H9 (cell line): ENCODE results near the gene TNRC6C. TPM values are rescaled to one million over a fixed set of nuclear protein-coding genes. Genes with fewer than 3 reads are reported as not detected.

ENCODE experiments used
- DNase-seq: peaks from one replicate; pipeline ENCODE4 v3.0.0-alpha.2; 2017
- H2AFZ ChIP-seq: one replicate; pipeline ENCODE4 v1.6.1; 2013; ENCODE audit warnings: mild to moderate bottlenecking, low read length, control low read depth, moderate library complexity
- H2AK5ac ChIP-seq: 2 replicates; pipeline ENCODE4 v1.6.1; 2013; ENCODE audit warnings: low read length, control low read depth, mixed read lengths; ENCODE audit not compliant: insufficient read length
- H2BK120ac ChIP-seq: one replicate; pipeline ENCODE4 v1.6.1; 2013; ENCODE audit warnings: low read depth, mild to moderate bottlenecking, low read length, control low read depth, inconsistent platforms; ENCODE audit not compliant: poor library complexity, severe bottlenecking
- H2BK12ac ChIP-seq: 2 replicates; pipeline ENCODE4 v1.6.1; 2013; ENCODE audit warnings: low read length, control low read depth, mixed read lengths, low read depth; ENCODE audit not compliant: insufficient read length
- H2BK15ac ChIP-seq: 2 replicates; pipeline ENCODE4 v1.6.1; 2013; ENCODE audit warnings: low read depth, low read length, control low read depth
- H2BK20ac ChIP-seq: one replicate; pipeline ENCODE4 v1.6.1; 2013; ENCODE audit warnings: low read depth, mild to moderate bottlenecking, low read length, control low read depth, inconsistent platforms; ENCODE audit not compliant: poor library complexity, severe bottlenecking
- H2BK5ac ChIP-seq: 2 replicates; pipeline ENCODE4 v1.6.1; 2013; ENCODE audit warnings: low read length, control low read depth, mixed read lengths; ENCODE audit not compliant: insufficient read length
- H3K14ac ChIP-seq: 2 replicates; pipeline ENCODE4 v1.6.1; 2013; ENCODE audit warnings: low read length, control low read depth; ENCODE audit not compliant: insufficient read depth
- H3K18ac ChIP-seq: 2 replicates; pipeline ENCODE4 v1.6.1; 2013; ENCODE audit warnings: low read depth, mild to moderate bottlenecking, mixed read lengths, low read length, control low read depth; ENCODE audit not compliant: insufficient read length
- H3K23ac ChIP-seq: 2 replicates; pipeline ENCODE4 v1.6.1; 2013; ENCODE audit warnings: low read length, control low read depth, mixed read lengths, low read depth; ENCODE audit not compliant: insufficient read length
- H3K23me2 ChIP-seq: 2 replicates; pipeline ENCODE4 v1.6.1; 2013; ENCODE audit warnings: low read depth, mild to moderate bottlenecking, mixed read lengths, low read length, control low read depth; ENCODE audit not compliant: insufficient read length, poor library complexity, severe bottlenecking
- H3K27ac ChIP-seq: 2 replicates; pipeline ENCODE4 v1.5.1; 2013; ENCODE audit warnings: low read length, control low read depth, mixed read lengths, low read depth; ENCODE audit not compliant: insufficient read length
- H3K27me3 ChIP-seq: 2 replicates; pipeline ENCODE4 v1.6.1; 2013; ENCODE audit warnings: low read length, control low read depth, inconsistent platforms; ENCODE audit not compliant: insufficient read depth
- H3K4ac ChIP-seq: 2 replicates; pipeline ENCODE4 v1.6.1; 2013; ENCODE audit warnings: low read depth, mild to moderate bottlenecking, control low read depth, inconsistent platforms, low read length, moderate library complexity
- H3K4me1 ChIP-seq: 2 replicates; pipeline ENCODE4 v1.6.1; 2013; ENCODE audit warnings: low read length, control low read depth, inconsistent platforms; ENCODE audit not compliant: insufficient read depth
- H3K4me2 ChIP-seq: 2 replicates; pipeline ENCODE4 v1.6.1; 2013; ENCODE audit warnings: low read length, control low read depth, mixed read lengths; ENCODE audit not compliant: insufficient read length, insufficient read depth
- H3K56ac ChIP-seq: 2 replicates; pipeline ENCODE4 v1.6.1; 2013; ENCODE audit warnings: low read depth, mild to moderate bottlenecking, mixed read lengths, low read length, control low read depth; ENCODE audit not compliant: insufficient read length
- H3K79me1 ChIP-seq: 2 replicates; pipeline ENCODE4 v1.6.1; 2013; ENCODE audit warnings: low read depth, mild to moderate bottlenecking, moderate library complexity, low read length, control low read depth, inconsistent platforms; ENCODE audit not compliant: insufficient read depth, poor library complexity, severe bottlenecking
- H3K79me2 ChIP-seq: 2 replicates; pipeline ENCODE4 v1.6.1; 2013; ENCODE audit warnings: low read length, control low read depth, inconsistent platforms; ENCODE audit not compliant: insufficient read depth
- H3K9ac ChIP-seq: 2 replicates; pipeline ENCODE4 v1.6.1; 2013; ENCODE audit warnings: low read length, control low read depth, mixed read lengths; ENCODE audit not compliant: insufficient read length; ENCODE audit errors: extremely low read depth
- H3K9me3 ChIP-seq: one replicate; pipeline ENCODE4 v1.6.1; 2013; ENCODE audit warnings: low read depth, low read length, inconsistent platforms; ENCODE audit not compliant: control insufficient read depth
- H3T11ph ChIP-seq: one replicate; pipeline ENCODE4 v1.6.1; 2013; ENCODE audit warnings: mild to moderate bottlenecking, low read length, control low read depth, inconsistent platforms
- H4K20me1 ChIP-seq: one replicate; pipeline ENCODE4 v1.6.1; 2013; ENCODE audit not compliant: control insufficient read depth, insufficient read length, insufficient read depth
- H4K5ac ChIP-seq: 2 replicates; pipeline ENCODE4 v1.6.1; 2013; ENCODE audit warnings: low read depth, mild to moderate bottlenecking, mixed read lengths, low read length, control low read depth; ENCODE audit not compliant: insufficient read length
- H4K8ac ChIP-seq: replicated peaks from 2 replicates; pipeline ENCODE4 v1.6.1; 2013; ENCODE audit warnings: low read length, control low read depth, mixed read lengths, low read depth; ENCODE audit not compliant: insufficient read length
- H4K91ac ChIP-seq: 2 replicates; pipeline ENCODE4 v1.6.1; 2013; ENCODE audit warnings: low read depth, mild to moderate bottlenecking, moderate library complexity, mixed read lengths, low read length, control low read depth; ENCODE audit not compliant: insufficient read length
- H3K27ac Mint-ChIP-seq, 3 experiments: 2 replicates in 2 of 3; 3 replicates in 1 of 3; pipeline ENCODE4 v1.8.0; 2020 to 2021; ENCODE audit warnings: mixed read lengths in 3 of 3, mild to moderate bottlenecking in 1 of 3, moderate library complexity in 1 of 3
- H3K27me3 Mint-ChIP-seq: 2 replicates; pipeline ENCODE4 v1.8.0; 2021; ENCODE audit warnings: low read depth, mild to moderate bottlenecking, moderate library complexity, mixed read lengths
- H3K36me3 Mint-ChIP-seq, 3 experiments: 2 replicates in 2 of 3; 3 replicates in 1 of 3; pipeline ENCODE4 v1.8.0; 2020 to 2021; ENCODE audit warnings: low read depth in 3 of 3, mixed read lengths in 3 of 3; ENCODE audit not compliant: insufficient read depth in 1 of 3
- H3K4me1 Mint-ChIP-seq, 2 experiments: 2 replicates each; pipeline ENCODE4 v1.8.0; 2020; ENCODE audit warnings: mixed read lengths in 2 of 2
- H3K4me3 Mint-ChIP-seq, 2 experiments: 2 replicates in 1 of 2; 3 replicates in 1 of 2; pipeline ENCODE4 v1.8.0; 2020 to 2021; ENCODE audit warnings: mild to moderate bottlenecking in 2 of 2, mixed read lengths in 2 of 2, moderate library complexity in 1 of 2
- H3K9me3 Mint-ChIP-seq, 2 experiments: 2 replicates in 1 of 2; 3 replicates in 1 of 2; pipeline ENCODE4 v1.8.0; 2020; ENCODE audit warnings: mild to moderate bottlenecking in 2 of 2, mixed read lengths in 2 of 2, moderate library complexity in 1 of 2
- WGBS: extraction: QIAGEN DNeasy Blood & Tissue Kit; methylation state at CpG from one replicate; pipeline ENCODE4 v1.1.7; 2013; ENCODE audit warnings: missing lambda C conversion rate, low lambda C conversion rate, mixed read lengths; ENCODE audit not compliant: insufficient read length; ENCODE audit errors: extremely low coverage; 5-methylcytosine and 5-hydroxymethylcytosine counted together
- total RNA-seq: library from RNA; stranded (reverse); gene quantifications from 2 replicates; pipeline ENCODE4 v1.2.1, GENCODE V29; 2021
- TF ChIP-seq, protein P1 (sequence below): fragments of 200-600 bp; sonication (generic); conservative IDR thresholded peaks from 3 replicates; pipeline ENCODE4 v1.8.0; 2021; ENCODE audit warnings: antibody characterized with exemption, mild to moderate bottlenecking

Gene TNRC6C
- total RNA-seq, 1 experiment from 2014 or later: 24.7 TPM

DNA sequence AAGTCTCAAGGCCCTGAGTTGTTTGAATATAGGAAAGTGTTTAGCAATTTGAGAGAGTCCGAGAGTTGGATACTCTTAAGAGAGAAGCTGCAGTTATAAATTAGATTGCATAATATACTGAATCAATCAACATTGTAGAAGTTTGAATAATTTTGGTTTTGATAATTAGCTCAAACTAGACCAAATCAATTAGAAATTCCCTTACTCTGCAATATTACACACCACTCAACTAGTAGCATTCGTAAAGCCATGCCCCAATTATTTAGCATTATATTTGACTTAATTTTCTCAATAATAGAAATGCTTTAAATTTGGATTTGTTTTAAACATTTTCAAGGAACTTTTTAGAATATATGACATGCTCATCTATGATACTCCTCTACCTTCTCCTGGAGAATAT, 49.1 kb downstream of the TNRC6C start:
- Histone ChIP-seq H4K20me1 (no peaks in the 10 kb centered on the region), H3K9me3 (no peaks in the 10 kb centered on the region), H3K4me2 (no peak overlapping the region), H2BK15ac (no peak overlapping the region), H2AFZ (no peak overlapping the region), H3K79me2 (no peaks in the 10 kb centered on the region), H3K23ac (no peak overlapping the region), H3K27me3 (no peaks in the 10 kb centered on the region), H2BK20ac (no peak overlapping the region), H3K4ac (no peak overlapping the region), H3K4me1 (no peaks in the 10 kb centered on the region), H2AK5ac (no peak overlapping the region), H3K56ac (no peak overlapping the region), H3K27ac (no peak overlapping the region), H2BK5ac (no peak overlapping the region), H2BK120ac (no peak overlapping the region), H4K5ac (no peak overlapping the region), H3K14ac (no peak overlapping the region), H3K79me1 (no peaks in the 10 kb centered on the region), H2BK12ac (no peak overlapping the region), H3K23me2 (no peaks in the 10 kb centered on the region), H4K91ac (no peak overlapping the region), H3K18ac (no peak overlapping the region), H3T11ph (no peak overlapping the region), H4K8ac (no peak overlapping the region), H3K9ac (no peak overlapping the region)
- DNase-seq: no peak
- Mint-ChIP-seq H3K4me1 (peaks cover 17 to 20% of the 10 kb centered on the region in 2 experiments), H3K27ac (no peak overlapping the region), H3K27me3 (no peaks in the 10 kb centered on the region), H3K9me3 (no peaks in the 10 kb centered on the region), H3K4me3 (no peak overlapping the region), H3K36me3 (peaks cover 2 to 14% (median 10%) of the 10 kb centered on the region in 3 experiments; a peak in 6 of 7 replicates)
- WGBS: no CpG with 5 or more reads among the region's 2 CpGs
- TF ChIP-seq, protein P1, sequence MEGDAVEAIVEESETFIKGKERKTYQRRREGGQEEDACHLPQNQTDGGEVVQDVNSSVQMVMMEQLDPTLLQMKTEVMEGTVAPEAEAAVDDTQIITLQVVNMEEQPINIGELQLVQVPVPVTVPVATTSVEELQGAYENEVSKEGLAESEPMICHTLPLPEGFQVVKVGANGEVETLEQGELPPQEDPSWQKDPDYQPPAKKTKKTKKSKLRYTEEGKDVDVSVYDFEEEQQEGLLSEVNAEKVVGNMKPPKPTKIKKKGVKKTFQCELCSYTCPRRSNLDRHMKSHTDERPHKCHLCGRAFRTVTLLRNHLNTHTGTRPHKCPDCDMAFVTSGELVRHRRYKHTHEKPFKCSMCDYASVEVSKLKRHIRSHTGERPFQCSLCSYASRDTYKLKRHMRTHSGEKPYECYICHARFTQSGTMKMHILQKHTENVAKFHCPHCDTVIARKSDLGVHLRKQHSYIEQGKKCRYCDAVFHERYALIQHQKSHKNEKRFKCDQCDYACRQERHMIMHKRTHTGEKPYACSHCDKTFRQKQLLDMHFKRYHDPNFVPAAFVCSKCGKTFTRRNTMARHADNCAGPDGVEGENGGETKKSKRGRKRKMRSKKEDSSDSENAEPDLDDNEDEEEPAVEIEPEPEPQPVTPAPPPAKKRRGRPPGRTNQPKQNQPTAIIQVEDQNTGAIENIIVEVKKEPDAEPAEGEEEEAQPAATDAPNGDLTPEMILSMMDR: no peak
